Neuron (in vitro differentiated cells): ENCODE measurements around the gene PTPRN2.

Experiments used
- H2AFZ ChIP-seq: one replicate; pipeline ENCODE4 v1.6.1; 2013; ENCODE audit warnings: low read depth, mild to moderate bottlenecking, inconsistent platforms, low read length, moderate library complexity
- H3K27me3 ChIP-seq: one replicate; pipeline ENCODE4 v1.6.1; 2013; ENCODE audit warnings: low read length; ENCODE audit not compliant: insufficient read depth
- H3K36me3 ChIP-seq: one replicate; pipeline ENCODE4 v1.6.1; 2013; ENCODE audit warnings: low read length; ENCODE audit not compliant: insufficient read depth
- H3K4me1 ChIP-seq: one replicate; pipeline ENCODE4 v1.6.1; 2013; ENCODE audit warnings: low read length; ENCODE audit not compliant: insufficient read depth
- H3K4me3 ChIP-seq: 2 replicates; pipeline ENCODE4 v1.5.1; 2013; ENCODE audit warnings: mild to moderate bottlenecking, low read length, moderate library complexity
- H3K9me3 ChIP-seq: one replicate; pipeline ENCODE4 v1.6.1; 2013; ENCODE audit warnings: low read length

PTPRN2 gene

DNA sequence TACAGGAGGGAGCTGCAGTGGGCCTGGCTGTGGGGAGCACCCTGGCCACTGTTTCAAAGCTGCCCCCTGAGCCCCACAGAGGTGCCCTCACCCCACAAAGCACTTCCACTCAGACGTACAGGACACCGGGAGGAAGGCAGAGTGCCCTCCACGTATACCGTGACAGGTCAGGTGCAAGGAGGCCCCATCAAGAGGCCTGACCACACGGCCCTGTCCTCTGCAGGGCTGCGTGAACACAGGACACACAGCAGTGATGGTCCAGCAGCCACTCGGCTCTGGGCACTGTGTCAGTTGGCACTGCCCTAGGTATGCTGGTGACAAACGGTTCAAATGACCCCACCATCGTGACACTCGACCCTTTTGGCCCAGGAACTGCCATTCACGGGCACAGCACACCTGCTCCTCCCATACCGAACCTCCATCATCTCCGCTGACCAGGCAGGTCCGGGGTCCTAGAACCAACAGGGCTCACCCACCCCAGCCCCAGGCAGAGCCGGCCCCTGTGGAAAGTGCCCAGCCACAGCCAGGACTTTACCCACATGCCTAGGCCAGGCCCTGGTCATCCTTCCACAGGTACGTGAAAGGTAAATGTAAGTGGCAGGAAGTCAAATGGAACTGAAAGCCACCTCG, 560.9 kb downstream of the PTPRN2 start:
- no peaks in the 10 kb centered on the region for H3K9me3 ChIP-seq
- peaks cover 15% of the 10 kb centered on the region for H3K27me3 ChIP-seq
- no peaks in the 10 kb centered on the region for H3K36me3 ChIP-seq
- no peak overlapping the region for H2AFZ ChIP-seq
- peaks cover 4% of the 10 kb centered on the region for H3K4me1 ChIP-seq
- no peak overlapping the region for H3K4me3 ChIP-seq

DNA sequence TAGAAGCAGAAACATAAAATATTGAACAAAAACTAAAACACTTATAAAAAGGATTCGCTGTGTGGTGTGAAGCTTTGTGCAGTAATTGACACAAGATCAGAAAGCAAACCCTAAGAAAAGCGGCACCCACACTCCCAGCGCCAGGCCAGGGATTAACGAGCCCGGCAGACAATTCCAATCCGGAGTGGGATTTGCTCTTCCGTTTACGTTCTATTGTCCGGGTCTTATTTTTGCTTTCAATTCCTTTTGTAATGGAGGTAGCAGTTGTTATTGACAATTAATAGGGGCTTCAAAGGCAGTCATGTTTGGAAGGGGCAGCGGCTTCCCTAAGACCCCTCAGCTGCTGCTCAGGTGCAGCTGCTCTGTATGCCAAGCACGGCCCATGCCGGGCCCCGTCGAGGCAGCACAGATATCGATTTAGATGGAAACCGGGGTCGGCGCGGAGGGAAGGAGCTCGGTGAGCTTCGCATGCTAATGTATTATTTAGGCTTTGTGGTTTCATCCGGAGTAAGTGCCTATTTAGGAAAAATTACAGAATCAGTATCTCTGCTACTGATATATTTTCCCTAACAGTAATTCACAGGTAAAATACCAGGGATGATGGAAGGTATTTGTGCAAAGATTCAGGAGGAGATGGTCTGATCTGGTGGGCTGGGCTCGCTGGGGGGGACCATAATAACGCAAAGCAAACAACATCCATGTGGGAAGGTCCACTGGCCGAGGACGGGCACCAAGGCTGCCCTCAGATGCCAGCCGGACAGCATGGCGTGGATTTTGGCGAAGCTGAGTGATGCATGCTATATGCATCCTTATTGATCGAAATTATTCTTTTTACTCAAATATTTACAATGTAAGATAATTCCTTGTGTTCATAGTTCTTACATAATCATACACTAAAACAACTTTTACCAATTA, 561.7 kb downstream of the PTPRN2 start:
- H3K27me3 ChIP-seq, result peaks cover 16% of the 10 kb centered on the region
- no peak overlapping the region for H2AFZ ChIP-seq
- H3K4me1 ChIP-seq, result no peaks in the 10 kb centered on the region
- H3K36me3 ChIP-seq, result no peaks in the 10 kb centered on the region
- no peak overlapping the region for H3K4me3 ChIP-seq
- no peaks in the 10 kb centered on the region for H3K9me3 ChIP-seq

DNA sequence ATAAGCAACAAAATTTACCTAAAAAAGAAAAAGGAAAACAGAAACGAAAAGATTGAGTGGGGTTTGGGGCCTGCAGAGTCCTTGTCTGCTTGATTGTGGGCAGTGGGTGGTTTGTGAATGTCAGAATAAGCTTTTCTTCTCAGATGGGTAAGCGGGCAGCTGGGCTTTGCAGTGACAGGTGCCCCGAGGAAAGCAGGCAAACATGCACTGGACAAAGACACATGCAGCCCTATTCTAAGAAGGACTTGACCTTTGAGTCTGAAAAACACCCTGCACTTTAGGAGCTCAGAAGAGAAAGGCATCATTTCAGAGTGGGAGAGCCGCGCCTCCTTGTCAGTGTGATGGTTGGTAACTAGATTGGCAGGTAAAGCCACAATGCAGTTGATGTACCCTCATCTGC, 562.7 kb downstream of the PTPRN2 start:
- Histone ChIP-seq H3K4me3 (no peak overlapping the region), H3K9me3 (no peaks in the 10 kb centered on the region), H3K27me3 (peaks cover 9% of the 10 kb centered on the region), H3K4me1 (no peaks in the 10 kb centered on the region), H2AFZ (no peak overlapping the region), H3K36me3 (no peaks in the 10 kb centered on the region)

DNA sequence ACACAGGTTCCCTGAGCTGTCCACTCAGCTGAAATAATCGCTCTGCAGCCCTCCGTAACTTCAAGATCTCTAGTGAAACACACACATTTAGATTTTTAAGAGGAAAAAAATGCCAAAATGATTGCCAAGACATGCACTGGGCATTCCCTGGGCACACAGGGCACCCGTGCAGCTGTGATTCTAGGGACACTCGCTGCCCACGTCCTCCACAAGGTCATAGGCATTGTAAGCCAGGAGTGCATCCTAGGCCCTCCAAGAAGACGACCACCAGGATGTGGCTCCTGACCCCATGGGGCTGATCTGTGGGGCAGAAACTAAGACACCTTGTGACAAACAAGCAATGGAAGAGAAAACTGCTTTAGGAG, 563.3 kb downstream of the PTPRN2 start:
- H3K27me3 ChIP-seq, result peaks cover 6% of the 10 kb centered on the region
- H3K9me3 ChIP-seq, result no peaks in the 10 kb centered on the region
- H3K4me3 ChIP-seq, result no peak overlapping the region
- H3K36me3 ChIP-seq, result no peaks in the 10 kb centered on the region
- no peak overlapping the region for H2AFZ ChIP-seq
- H3K4me1 ChIP-seq, result no peaks in the 10 kb centered on the region

DNA sequence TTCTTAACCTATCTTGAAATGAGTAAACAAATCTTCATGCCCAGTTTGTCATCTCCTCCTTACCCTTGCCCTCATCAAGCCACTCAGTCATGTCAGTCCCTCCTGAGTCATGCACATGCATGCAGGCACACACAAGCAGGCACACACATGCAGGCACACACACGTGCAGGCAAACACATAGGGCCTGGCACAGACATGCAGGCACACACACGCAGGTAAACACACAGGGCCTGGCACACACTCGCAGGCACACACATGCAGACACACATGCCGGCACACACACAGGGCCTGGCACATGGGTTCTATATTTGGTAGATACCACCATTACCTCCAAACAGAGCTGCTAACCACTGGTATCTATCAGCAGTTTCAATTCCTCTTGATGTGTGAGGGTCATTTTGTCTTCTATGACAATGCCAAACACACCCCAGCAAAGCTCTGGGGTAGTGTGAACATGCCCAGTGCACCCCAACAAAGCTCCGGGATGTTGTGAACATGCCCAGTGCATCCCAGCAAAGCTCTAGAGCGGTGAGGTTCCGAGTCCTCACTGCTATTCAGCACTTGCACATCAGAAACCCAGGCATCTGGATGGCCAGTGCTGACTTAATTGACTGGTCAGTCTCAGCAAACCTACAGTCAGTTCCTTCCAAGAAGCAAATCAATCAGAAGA, 563.8 kb downstream of the PTPRN2 start:
- no peaks in the 10 kb centered on the region for H3K4me1 ChIP-seq
- H3K27me3 ChIP-seq, result peaks cover 6% of the 10 kb centered on the region
- no peaks in the 10 kb centered on the region for H3K36me3 ChIP-seq
- no peak overlapping the region for H2AFZ ChIP-seq
- no peaks in the 10 kb centered on the region for H3K9me3 ChIP-seq
- H3K4me3 ChIP-seq, result no peak overlapping the region

DNA sequence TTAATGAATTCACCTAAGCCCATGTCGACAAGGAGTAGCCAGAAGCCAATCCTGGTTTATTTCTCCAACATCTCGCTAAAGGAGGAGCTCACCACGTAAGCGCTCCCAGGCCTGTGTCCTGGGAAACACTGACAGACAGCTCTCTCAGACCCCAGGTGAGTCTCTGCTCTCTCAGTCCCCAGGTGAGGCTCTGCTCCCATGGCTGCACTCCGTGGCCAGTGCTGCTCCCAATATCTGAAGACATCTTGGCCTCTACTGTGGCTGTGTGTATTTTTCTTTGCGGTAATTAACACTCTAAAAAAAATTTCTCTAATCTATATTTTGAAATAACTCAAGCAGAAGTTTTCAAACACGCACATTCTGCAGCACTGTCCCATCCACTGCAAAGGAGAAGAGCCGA, 564.5 kb downstream of the PTPRN2 start:
- Histone ChIP-seq H3K9me3 (no peaks in the 10 kb centered on the region), H3K4me1 (no peaks in the 10 kb centered on the region), H3K36me3 (no peaks in the 10 kb centered on the region)

DNA sequence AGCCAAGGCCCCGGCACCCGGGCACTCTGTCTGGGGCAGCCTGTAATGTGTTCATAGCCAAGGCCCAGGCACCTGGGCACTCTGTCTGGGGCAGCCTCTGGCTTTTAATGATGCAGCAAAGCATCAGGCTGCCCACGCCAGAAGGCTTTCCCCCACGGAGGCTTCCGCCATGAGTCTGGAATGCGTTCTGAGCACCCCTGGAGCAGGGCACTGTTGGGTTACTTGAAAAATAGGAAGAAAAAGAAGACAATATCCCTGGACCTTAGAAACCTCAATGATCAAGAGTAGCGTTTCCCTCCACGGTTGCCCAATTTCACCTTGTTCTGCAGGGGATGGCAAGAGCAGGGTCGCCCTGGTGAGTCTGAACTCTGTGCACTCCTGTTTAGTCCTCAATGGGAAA, 565.0 kb downstream of the PTPRN2 start:
- Histone ChIP-seq H2AFZ (no peak overlapping the region), H3K9me3 (no peaks in the 10 kb centered on the region), H3K36me3 (no peaks in the 10 kb centered on the region), H3K4me3 (no peak overlapping the region), H3K4me1 (no peaks in the 10 kb centered on the region), H3K27me3 (peaks cover 11% of the 10 kb centered on the region)

More for the DNA sequence above, 564.5 kb downstream of the PTPRN2 start:
- Histone ChIP-seq H2AFZ (no peak overlapping the region), H3K27me3 (peaks cover 6% of the 10 kb centered on the region), H3K4me3 (no peak overlapping the region)

DNA sequence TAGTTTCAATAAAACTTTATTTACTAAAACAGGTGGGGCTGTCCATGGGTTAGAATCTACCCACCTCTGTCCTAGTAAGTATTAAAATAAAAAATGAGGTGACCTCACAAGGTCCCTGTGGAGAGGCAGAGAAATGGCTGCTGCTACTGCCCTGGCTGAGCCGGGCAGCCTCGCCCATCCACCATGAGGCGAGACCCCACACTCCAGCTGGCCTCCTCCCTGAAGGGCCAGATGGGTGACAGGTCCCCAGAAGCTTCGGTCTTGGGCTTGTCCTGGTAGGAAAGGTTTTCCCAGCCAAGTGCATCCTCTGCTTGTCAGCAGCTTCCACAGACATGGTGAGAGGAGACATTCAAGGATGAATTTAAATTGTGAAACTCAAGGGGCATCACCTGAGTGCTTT, 565.8 kb downstream of the PTPRN2 start:
- Histone ChIP-seq H3K4me1 (peaks cover 4% of the 10 kb centered on the region), H3K36me3 (no peaks in the 10 kb centered on the region), H2AFZ (no peak overlapping the region), H3K4me3 (no peak overlapping the region), H3K27me3 (peaks cover 13% of the 10 kb centered on the region), H3K9me3 (no peaks in the 10 kb centered on the region)

DNA sequence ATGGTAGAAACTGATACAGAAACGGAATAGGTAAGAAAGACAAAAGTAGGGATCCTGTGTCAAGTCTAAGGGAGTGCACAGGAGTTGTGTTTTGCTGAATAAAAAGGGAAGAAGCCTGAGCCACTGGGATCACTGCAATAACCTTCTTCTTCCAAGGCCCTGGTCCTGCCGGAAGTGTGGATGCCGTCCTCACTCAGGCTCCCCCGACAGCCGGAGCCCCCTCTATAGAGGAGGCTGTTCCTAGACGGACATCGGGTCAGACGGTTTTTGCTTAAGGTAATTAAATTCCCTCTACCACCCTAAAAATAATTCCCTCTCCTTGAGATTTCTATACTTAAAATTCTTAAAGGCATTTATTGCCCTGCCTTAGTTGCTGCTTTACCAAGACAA, 566.9 kb downstream of the PTPRN2 start:
- peaks cover 18% of the 10 kb centered on the region for H3K27me3 ChIP-seq
- H3K4me3 ChIP-seq, result no peak overlapping the region
- H3K36me3 ChIP-seq, result no peaks in the 10 kb centered on the region
- H3K4me1 ChIP-seq, result peaks cover 16% of the 10 kb centered on the region
- H3K9me3 ChIP-seq, result no peaks in the 10 kb centered on the region
- H2AFZ ChIP-seq, result no peak overlapping the region

DNA sequence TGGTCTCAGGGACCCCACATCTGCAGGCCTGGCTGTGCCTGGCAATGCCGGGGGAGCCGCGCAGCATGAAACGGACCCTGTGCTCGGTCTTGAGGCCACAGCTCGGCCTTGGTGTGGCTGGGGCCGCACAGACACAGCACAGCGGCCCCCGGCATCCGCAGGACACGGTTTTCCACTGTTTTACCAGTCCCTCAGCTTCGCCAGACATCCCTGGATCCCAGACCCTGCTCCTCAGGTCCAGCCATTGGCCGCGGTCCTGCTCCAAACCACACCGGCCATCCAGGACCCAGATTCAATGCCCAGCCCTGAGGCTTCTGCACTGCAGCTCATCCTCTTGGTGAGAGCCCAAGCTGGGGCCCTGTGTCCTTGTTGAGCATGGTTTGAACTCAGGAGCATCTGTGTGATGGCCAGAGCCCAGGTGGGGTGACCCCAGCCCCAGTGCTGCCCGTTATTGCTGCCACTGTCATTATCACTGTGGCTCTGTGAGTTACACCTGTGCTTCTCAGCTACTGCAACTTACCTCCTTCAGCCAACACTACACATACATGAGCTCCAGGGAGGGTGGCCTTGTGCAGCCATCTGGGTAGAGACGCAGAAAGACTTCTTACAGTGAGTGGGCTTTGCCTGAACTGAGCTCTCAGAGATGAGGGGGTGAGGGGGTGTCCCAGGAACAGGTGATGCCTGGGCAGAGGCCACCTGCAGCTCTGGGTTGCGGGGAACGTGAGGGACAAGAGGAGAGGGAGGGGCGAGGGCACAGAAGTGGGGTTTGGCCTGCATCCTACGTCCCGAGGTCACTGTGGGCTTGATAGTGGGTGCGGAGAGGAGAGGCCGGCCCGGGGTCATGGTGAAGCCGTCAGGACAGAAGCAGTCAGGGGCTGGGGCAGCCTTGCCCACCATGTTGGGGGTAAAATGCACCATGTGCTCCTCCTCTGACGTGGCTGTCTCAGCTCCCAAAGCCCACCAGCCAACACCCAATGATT, 567.6 kb downstream of the PTPRN2 start:
- Histone ChIP-seq H3K9me3 (no peaks in the 10 kb centered on the region), H2AFZ (no peak overlapping the region), H3K27me3 (peaks cover 22% of the 10 kb centered on the region), H3K4me3 (no peak overlapping the region), H3K4me1 (peaks cover 22% of the 10 kb centered on the region), H3K36me3 (no peaks in the 10 kb centered on the region)

DNA sequence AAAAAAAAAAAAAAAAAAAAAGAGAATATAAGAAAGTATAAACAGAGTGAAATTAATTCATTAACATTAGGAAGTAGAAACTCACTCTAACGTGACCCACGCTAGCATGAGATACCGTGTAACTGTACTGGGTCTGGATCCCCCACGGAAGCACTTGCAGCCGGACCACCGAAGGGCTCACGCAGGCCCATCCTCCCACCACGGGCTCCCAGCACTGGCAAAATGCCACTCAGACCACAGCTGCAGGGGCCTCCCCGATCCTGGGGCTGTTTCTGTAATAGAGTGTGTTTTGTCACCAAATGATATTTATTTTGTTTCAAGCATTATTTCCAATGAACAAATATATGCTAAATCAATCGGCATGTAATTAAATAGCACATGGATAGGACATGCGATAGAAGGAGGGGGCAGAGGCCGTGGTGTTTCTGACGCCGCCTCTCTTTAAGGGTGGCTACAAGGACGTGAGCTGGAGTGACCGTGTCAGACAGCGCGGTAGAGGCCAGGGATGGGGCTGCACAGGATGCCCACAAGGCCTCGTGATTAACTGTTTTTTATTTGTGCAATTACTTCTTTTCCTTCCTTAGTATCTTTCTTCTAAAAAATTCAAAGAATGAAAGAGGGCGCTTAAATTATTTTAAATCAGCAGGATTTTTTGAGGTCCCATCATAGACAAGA, 568.5 kb downstream of the PTPRN2 start:
- Histone ChIP-seq H3K27me3 (peaks cover 27% of the 10 kb centered on the region), H2AFZ (no peak overlapping the region), H3K4me1 (peaks cover 27% of the 10 kb centered on the region), H3K4me3 (no peak overlapping the region), H3K36me3 (no peaks in the 10 kb centered on the region), H3K9me3 (no peaks in the 10 kb centered on the region)

DNA sequence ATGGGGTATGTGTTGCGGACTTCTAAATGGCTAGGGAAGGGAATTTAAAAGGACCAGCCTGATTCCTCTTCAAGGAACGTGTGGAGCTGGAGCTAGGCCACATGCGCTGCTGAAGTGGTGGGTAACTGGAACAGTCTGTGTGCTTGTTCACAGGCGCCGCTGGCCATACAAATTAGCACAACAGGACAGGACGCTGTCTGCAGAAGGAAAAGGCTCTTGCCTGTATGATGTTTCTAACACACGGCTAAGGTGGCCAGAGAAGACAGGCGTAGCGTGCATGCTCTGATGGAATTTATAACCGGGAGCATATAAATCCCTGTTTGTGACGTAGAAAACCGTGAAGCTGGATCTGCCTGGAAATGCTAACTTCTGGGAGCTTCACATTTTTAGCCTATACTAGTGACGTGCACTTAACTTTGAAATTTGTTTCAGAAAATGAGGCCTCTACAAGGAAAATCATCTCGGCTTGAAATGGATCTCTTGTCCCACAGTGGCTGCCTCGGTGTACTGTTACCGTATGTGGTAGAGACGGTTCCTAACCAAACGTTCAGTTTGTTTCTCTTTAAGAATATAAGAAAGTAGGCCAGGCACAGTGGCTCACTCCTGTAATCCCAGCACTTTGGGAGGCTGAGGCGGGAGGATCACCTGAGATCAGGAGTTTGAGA, 569.4 kb downstream of the PTPRN2 start:
- Histone ChIP-seq H3K4me1 (peaks cover 27% of the 10 kb centered on the region), H3K9me3 (no peaks in the 10 kb centered on the region), H3K36me3 (no peaks in the 10 kb centered on the region), H3K4me3 (no peak overlapping the region), H3K27me3 (peaks cover 23% of the 10 kb centered on the region), H2AFZ (no peak overlapping the region)
